Measurements from ENCODE around the gene XPNPEP1.

- TF ChIP-seq, protein P1, sequence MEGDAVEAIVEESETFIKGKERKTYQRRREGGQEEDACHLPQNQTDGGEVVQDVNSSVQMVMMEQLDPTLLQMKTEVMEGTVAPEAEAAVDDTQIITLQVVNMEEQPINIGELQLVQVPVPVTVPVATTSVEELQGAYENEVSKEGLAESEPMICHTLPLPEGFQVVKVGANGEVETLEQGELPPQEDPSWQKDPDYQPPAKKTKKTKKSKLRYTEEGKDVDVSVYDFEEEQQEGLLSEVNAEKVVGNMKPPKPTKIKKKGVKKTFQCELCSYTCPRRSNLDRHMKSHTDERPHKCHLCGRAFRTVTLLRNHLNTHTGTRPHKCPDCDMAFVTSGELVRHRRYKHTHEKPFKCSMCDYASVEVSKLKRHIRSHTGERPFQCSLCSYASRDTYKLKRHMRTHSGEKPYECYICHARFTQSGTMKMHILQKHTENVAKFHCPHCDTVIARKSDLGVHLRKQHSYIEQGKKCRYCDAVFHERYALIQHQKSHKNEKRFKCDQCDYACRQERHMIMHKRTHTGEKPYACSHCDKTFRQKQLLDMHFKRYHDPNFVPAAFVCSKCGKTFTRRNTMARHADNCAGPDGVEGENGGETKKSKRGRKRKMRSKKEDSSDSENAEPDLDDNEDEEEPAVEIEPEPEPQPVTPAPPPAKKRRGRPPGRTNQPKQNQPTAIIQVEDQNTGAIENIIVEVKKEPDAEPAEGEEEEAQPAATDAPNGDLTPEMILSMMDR (conservative IDR thresholded peaks at IDR 0.05; ENCODE audit: low read depth, low read length) = no peak
- TF ChIP-seq EZH2 (IDR thresholded peaks at IDR 0.05; ENCODE audit: borderline replicate concordance, low read depth, low read length, poor library complexity, severe bottlenecking) = no peak
These were observed 31.2 kb downstream of the XPNPEP1 start for GRCh38 chr10:109892117-109892516.
